ENCODE measurements around the gene ARGLU1.

ARGLU1 gene

DNA sequence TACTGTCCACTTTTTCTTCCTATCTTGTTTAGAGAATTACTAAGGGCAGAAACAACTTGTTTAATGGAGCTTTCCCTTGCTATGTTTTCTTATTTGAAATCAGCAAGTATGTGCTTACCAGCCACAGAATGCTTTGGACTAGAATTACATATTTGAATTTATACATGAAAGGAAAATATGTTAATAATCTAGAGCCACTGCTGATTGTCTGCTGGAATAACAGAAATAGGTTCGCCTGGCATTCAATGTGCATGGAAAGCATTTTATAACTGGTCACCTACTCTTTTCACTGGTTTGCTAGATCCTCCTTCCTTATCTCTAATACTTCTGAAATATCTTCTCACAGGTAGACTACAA, 40.5 kb downstream of the ARGLU1 start:
- no peak overlapping the region for H2AK5ac ChIP-seq (ENCODE audit: low read length)

DNA sequence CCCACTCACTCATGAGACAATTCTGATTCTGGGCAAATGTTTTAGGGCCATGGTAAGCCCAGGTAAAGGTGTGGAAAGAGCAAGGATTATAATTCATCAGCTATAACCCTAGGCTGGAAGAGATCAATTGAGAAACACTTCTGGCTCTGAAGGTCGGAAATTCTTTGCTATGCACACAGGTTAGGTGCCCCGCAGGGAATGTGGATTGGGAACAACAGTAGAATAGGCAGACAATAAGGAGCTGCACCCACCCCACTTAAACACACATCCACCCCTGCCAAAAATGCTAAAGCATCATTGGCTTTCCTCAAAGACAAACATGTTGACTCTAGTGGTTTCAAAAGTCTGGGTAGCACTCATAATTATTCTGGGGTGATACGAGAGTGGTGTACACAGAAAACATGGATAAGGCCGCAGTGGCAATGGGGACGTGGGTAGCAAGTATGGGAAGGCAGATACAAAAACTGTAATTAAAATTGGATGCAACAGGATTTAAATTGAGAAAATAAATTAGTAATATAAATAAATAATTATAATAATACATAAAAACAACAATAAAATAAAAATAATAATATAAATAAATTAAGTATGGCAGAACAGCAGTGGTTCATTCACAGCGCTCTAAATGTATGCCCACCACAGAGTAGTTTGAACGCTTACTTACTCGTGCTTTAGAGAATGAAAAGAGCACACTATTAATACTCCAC, 41.0 kb downstream of the ARGLU1 start:
- Histone ChIP-seq H3K36me3 (ENCODE audit: control insufficient read depth in 1 of 2, insufficient read depth in 2 of 2, low read length in 2 of 2) (peaks cover 0 to 3% of the 10 kb centered on the region in 2 experiments), H3K9me3 (ENCODE audit: insufficient read depth, low read depth, low read length) (no peaks in the 10 kb centered on the region), H2BK12ac (ENCODE audit: low read length) (no peak overlapping the region), H3K18ac (ENCODE audit: low read length) (no peak overlapping the region), H3K9ac (ENCODE audit: low read length) (no peak overlapping the region), H4K8ac (ENCODE audit: low read depth, low read length) (no peak overlapping the region), H3K4me1 (ENCODE audit: control insufficient read depth in 1 of 2, insufficient read depth in 2 of 2, low read length in 2 of 2) (peaks cover 17 to 37% of the 10 kb centered on the region in 2 experiments), H4K12ac (ENCODE audit: low read depth, low read length) (no peak overlapping the region), H3K4me3 (ENCODE audit: low read depth, low read length) (no peak overlapping the region), H2AFZ (ENCODE audit: insufficient read depth, low read length, poor library complexity) (no peak overlapping the region), H3K14ac (ENCODE audit: low read length) (no peak overlapping the region), H3K4me2 (ENCODE audit: low read length) (no peak overlapping the region), H2BK120ac (ENCODE audit: insufficient read depth, low read length, poor library complexity) (no peak overlapping the region), H3K27me3 (ENCODE audit: insufficient read depth, low read length) (no peaks in the 10 kb centered on the region), H2AK5ac (ENCODE audit: low read length) (no peak overlapping the region), H3K4ac (ENCODE audit: low read depth, low read length) (peak overlapping the region; percentile 90), H3K79me2 (ENCODE audit: control insufficient read depth, insufficient read depth, low read length, poor library complexity) (peaks cover 27% of the 10 kb centered on the region), H3K79me1 (ENCODE audit: low read length) (peaks cover 3% of the 10 kb centered on the region), H3K23ac (ENCODE audit: low read length) (no peak overlapping the region), H4K91ac (ENCODE audit: low read depth, low read length) (no peak overlapping the region), H2BK5ac (ENCODE audit: low read depth, low read length, poor library complexity) (no peak overlapping the region), H3K27ac (ENCODE audit: low read depth, low read length) (no peak overlapping the region)
- no peak for DNase-seq
- no CpG with 5 or more reads among the region's 8 CpGs for WGBS (ENCODE audit: extremely low coverage, insufficient coverage, insufficient read length)

More for the DNA sequence above, 40.5 kb downstream of the ARGLU1 start:
- no peak overlapping the region for H3K4me3 ChIP-seq (ENCODE audit: low read depth, low read length)
- no peak overlapping the region for H3K9ac ChIP-seq (ENCODE audit: low read length)
- H3K4ac ChIP-seq (ENCODE audit: low read depth, low read length) = no peak overlapping the region
- no peak overlapping the region for H2BK120ac ChIP-seq (ENCODE audit: insufficient read depth, low read length, poor library complexity)
- H3K9me3 ChIP-seq (ENCODE audit: insufficient read depth, low read depth, low read length) = no peaks in the 10 kb centered on the region
- H3K14ac ChIP-seq (ENCODE audit: low read length) = no peak overlapping the region
- H2BK5ac ChIP-seq (ENCODE audit: low read depth, low read length, poor library complexity) = no peak overlapping the region
- no peak for DNase-seq
- H3K27ac ChIP-seq (ENCODE audit: low read depth, low read length) = no peak overlapping the region
- H4K91ac ChIP-seq (ENCODE audit: low read depth, low read length) = no peak overlapping the region
- H2AFZ ChIP-seq (ENCODE audit: insufficient read depth, low read length, poor library complexity) = no peak overlapping the region
- H3K27me3 ChIP-seq (ENCODE audit: insufficient read depth, low read length) = no peaks in the 10 kb centered on the region
- no peak overlapping the region for H2BK12ac ChIP-seq (ENCODE audit: low read length)
- no peak overlapping the region for H4K8ac ChIP-seq (ENCODE audit: low read depth, low read length)
- H3K79me2 ChIP-seq (ENCODE audit: control insufficient read depth, insufficient read depth, low read length, poor library complexity) = peaks cover 28% of the 10 kb centered on the region
- H3K18ac ChIP-seq (ENCODE audit: low read length) = no peak overlapping the region
- no peak overlapping the region for H3K23ac ChIP-seq (ENCODE audit: low read length)
- no CpG with 5 or more reads among the region's 1 CpG for WGBS (ENCODE audit: extremely low coverage, insufficient coverage, insufficient read length)
- no peak overlapping the region for H3K4me2 ChIP-seq (ENCODE audit: low read length)
- peaks cover 3% of the 10 kb centered on the region for H3K79me1 ChIP-seq (ENCODE audit: low read length)
- peaks cover 17 to 39% of the 10 kb centered on the region in 2 experiments for H3K4me1 ChIP-seq (ENCODE audit: control insufficient read depth in 1 of 2, insufficient read depth in 2 of 2, low read length in 2 of 2)
- H4K12ac ChIP-seq (ENCODE audit: low read depth, low read length) = no peak overlapping the region
- peaks cover 0 to 3% of the 10 kb centered on the region in 2 experiments for H3K36me3 ChIP-seq (ENCODE audit: control insufficient read depth in 1 of 2, insufficient read depth in 2 of 2, low read length in 2 of 2)

GRCh38 chr13:106525865-106526264, 42.1 kb downstream of the ARGLU1 start:
- peak overlapping the region; percentile 57 for H3K4ac ChIP-seq (ENCODE audit: low read depth, low read length)
- no peak overlapping the region for H2BK12ac ChIP-seq (ENCODE audit: low read length)
- no peak overlapping the region for H3K9ac ChIP-seq (ENCODE audit: low read length)
- H4K8ac ChIP-seq (ENCODE audit: low read depth, low read length) = no peak overlapping the region
- H3K23ac ChIP-seq (ENCODE audit: low read length) = no peak overlapping the region
- H3K27me3 ChIP-seq (ENCODE audit: insufficient read depth, low read length) = no peaks in the 10 kb centered on the region
- H3K14ac ChIP-seq (ENCODE audit: low read length) = no peak overlapping the region
- no peak overlapping the region for H2AFZ ChIP-seq (ENCODE audit: insufficient read depth, low read length, poor library complexity)
- no peak overlapping the region for H2AK5ac ChIP-seq (ENCODE audit: low read length)
- H4K91ac ChIP-seq (ENCODE audit: low read depth, low read length) = no peak overlapping the region
- WGBS (ENCODE audit: extremely low coverage, insufficient coverage, insufficient read length) = no CpG with 5 or more reads among the region's 3 CpGs
- no peak overlapping the region for H3K4me3 ChIP-seq (ENCODE audit: low read depth, low read length)
- no peak for DNase-seq
- H3K36me3 ChIP-seq (ENCODE audit: control insufficient read depth in 1 of 2, insufficient read depth in 2 of 2, low read length in 2 of 2) = peaks cover 0 to 3% of the 10 kb centered on the region in 2 experiments
- H3K27ac ChIP-seq (ENCODE audit: low read depth, low read length) = no peak overlapping the region
- peaks cover 16 to 32% of the 10 kb centered on the region in 2 experiments for H3K4me1 ChIP-seq (ENCODE audit: control insufficient read depth in 1 of 2, insufficient read depth in 2 of 2, low read length in 2 of 2)
- no peaks in the 10 kb centered on the region for H3K9me3 ChIP-seq (ENCODE audit: insufficient read depth, low read depth, low read length)
- H3K79me1 ChIP-seq (ENCODE audit: low read length) = peaks cover 3% of the 10 kb centered on the region
- no peak overlapping the region for H2BK120ac ChIP-seq (ENCODE audit: insufficient read depth, low read length, poor library complexity)
- no peak overlapping the region for H2BK5ac ChIP-seq (ENCODE audit: low read depth, low read length, poor library complexity)
- no peak overlapping the region for H4K12ac ChIP-seq (ENCODE audit: low read depth, low read length)
- no peak overlapping the region for H3K18ac ChIP-seq (ENCODE audit: low read length)
- H3K4me2 ChIP-seq (ENCODE audit: low read length) = no peak overlapping the region
- H3K79me2 ChIP-seq (ENCODE audit: control insufficient read depth, insufficient read depth, low read length, poor library complexity) = peaks cover 24% of the 10 kb centered on the region

- no CpG with 5 or more reads among the region's 2 CpGs for WGBS (ENCODE audit: extremely low coverage, insufficient coverage, insufficient read length)
- peaks cover 0 to 6% of the 10 kb centered on the region in 2 experiments for H3K36me3 ChIP-seq (ENCODE audit: control insufficient read depth in 1 of 2, insufficient read depth in 2 of 2, low read length in 2 of 2)
- H3K4me1 ChIP-seq (ENCODE audit: control insufficient read depth in 1 of 2, insufficient read depth in 2 of 2, low read length in 2 of 2) = peaks cover 15 to 30% of the 10 kb centered on the region in 2 experiments
- H2AK5ac ChIP-seq (ENCODE audit: low read length) = no peak overlapping the region
- peaks cover 24% of the 10 kb centered on the region for H3K79me2 ChIP-seq (ENCODE audit: control insufficient read depth, insufficient read depth, low read length, poor library complexity)
- H3K27ac ChIP-seq (ENCODE audit: low read depth, low read length) = no peak overlapping the region
- H3K9ac ChIP-seq (ENCODE audit: low read length) = no peak overlapping the region
- no peak overlapping the region for H4K12ac ChIP-seq (ENCODE audit: low read depth, low read length)
- peaks cover 2% of the 10 kb centered on the region for H3K79me1 ChIP-seq (ENCODE audit: low read length)
- no peak overlapping the region for H4K91ac ChIP-seq (ENCODE audit: low read depth, low read length)
- no peak for DNase-seq
- H3K4me3 ChIP-seq (ENCODE audit: low read depth, low read length) = no peak overlapping the region
- no peak overlapping the region for H3K23ac ChIP-seq (ENCODE audit: low read length)
- H3K9me3 ChIP-seq (ENCODE audit: insufficient read depth, low read depth, low read length) = no peaks in the 10 kb centered on the region
- H3K14ac ChIP-seq (ENCODE audit: low read length) = no peak overlapping the region
- H2AFZ ChIP-seq (ENCODE audit: insufficient read depth, low read length, poor library complexity) = no peak overlapping the region
- H2BK12ac ChIP-seq (ENCODE audit: low read length) = no peak overlapping the region
- no peaks in the 10 kb centered on the region for H3K27me3 ChIP-seq (ENCODE audit: insufficient read depth, low read length)
- H3K4ac ChIP-seq (ENCODE audit: low read depth, low read length) = no peak overlapping the region
- no peak overlapping the region for H3K18ac ChIP-seq (ENCODE audit: low read length)
- no peak overlapping the region for H2BK120ac ChIP-seq (ENCODE audit: insufficient read depth, low read length, poor library complexity)
- no peak overlapping the region for H4K8ac ChIP-seq (ENCODE audit: low read depth, low read length)
- H3K4me2 ChIP-seq (ENCODE audit: low read length) = no peak overlapping the region
- H2BK5ac ChIP-seq (ENCODE audit: low read depth, low read length, poor library complexity) = no peak overlapping the region
These were observed 43.8 kb downstream of the ARGLU1 start for GRCh38 chr13:106524108-106524507.

Measured in trophoblast cell (in vitro differentiated cells and primary cell).